Ramos (cell line): ENCODE measurements around the gene TKT.

Source experiments
- in situ Hi-C: fragments of 300-500 bp; cut with MboI; formaldehyde crosslinking; loops from one replicate; pipeline ENCODE4 v1.14.3; 2022; ENCODE audit warnings: low sequenced_read_pairs; ENCODE audit not compliant: unreplicated experiment

The TKT gene

DNA sequence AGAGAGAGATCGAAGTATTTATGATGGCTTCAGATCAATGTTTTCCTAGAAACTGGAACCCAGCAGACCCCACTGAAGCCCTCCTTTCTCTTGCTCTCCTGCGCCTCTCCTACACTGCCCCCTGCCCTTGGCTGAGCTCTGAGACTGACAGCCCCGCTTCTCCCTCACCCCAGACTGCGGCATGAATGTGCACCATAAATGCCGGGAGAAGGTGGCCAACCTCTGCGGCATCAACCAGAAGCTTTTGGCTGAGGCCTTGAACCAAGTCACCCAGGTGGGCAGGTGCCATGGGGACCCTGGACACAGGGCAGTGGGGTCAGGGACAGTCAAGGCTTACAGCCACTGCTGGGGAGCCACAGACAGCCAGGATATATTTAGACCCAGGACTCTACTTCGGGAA lies 71.1 kb downstream of the TKT start:
- in situ Hi-C loops: no loop called here

DNA sequence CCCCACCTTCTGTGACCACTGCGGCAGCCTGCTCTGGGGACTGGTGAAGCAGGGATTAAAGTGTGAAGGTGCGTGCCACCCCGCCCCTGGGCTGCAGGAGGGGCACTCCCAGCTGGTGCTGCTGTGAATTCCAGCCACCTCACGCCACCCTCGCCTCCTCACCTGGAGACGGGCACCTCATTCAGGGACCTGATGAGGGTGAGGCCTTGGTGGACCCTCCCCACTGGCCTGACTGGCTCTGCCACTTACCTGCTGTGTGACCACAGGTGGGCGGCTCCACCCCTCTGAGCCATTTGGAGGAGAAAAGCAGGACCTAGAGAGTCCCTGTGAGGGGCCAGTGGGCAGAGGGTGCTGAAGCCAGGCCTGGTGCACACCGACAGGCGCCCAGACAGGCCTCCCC lies 72.3 kb downstream of the TKT start:
- in situ Hi-C loops: no loop called here

DNA sequence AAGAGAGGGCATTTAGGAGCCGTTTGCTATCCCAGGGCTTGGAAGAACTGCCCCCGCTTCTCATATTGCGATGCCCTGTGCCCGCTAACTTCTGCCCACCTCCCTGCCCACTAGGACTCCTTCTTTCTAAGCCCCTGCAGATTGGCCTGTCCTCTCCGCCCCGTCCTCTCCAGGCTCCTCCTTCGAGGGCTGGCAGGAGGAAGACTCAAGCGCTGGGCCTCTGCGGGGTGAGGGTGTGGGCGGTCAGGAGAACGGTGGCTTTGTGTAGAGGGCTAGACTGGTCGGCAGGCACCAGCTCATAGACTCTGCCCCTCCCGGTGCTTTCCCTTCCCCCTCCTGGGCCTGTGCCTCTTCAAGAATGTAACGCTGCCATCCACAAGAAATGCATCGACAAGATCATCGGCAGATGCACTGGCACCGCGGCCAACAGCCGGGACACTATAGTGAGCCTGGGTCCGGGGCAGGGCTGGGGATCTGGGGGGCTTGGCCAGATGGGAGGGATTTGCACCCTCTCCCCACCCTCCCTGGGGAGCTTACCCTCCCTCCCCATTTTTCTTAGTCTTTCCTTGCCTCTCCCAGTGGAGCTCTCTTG lies 73.0 kb downstream of the TKT start:
- in situ Hi-C loops: no loop called here

DNA sequence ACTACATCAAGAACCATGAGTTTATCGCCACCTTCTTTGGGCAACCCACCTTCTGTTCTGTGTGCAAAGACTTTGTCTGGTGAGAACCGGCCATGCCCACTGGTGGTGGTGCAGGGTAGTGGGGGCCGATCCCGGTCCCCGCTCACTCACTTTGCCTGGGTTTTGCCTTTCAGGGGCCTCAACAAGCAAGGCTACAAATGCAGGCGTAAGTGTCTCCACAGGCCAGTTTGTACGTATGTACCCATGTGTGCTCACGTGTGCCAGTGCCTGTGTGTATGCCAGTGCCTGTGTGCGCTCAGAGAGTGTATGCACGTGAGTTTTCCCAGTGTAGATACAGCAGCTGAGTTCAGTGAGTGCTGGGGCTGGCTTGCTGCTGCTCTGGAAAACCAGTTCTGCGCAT lies 74.3 kb downstream of the TKT start:
- in situ Hi-C loops: no loop called here

DNA sequence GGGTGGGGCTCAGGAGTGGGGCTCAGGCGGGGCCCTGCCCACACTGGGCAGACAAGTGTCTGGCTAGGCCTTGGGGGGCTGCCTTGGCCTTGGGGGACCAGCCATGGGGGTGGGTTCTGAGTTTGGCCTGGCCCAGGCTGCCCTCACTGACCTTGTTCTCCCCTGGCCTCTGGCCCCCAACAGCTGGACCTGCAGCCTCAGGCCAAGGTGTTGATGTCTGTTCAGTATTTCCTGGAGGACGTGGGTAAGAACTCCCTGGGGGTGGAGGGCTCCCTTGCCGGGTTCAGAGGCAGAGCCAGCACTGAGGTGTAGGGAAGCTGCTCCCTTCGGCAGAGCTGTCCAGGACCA lies 74.8 kb downstream of the TKT start:
- in situ Hi-C loops: no loop called here

DNA sequence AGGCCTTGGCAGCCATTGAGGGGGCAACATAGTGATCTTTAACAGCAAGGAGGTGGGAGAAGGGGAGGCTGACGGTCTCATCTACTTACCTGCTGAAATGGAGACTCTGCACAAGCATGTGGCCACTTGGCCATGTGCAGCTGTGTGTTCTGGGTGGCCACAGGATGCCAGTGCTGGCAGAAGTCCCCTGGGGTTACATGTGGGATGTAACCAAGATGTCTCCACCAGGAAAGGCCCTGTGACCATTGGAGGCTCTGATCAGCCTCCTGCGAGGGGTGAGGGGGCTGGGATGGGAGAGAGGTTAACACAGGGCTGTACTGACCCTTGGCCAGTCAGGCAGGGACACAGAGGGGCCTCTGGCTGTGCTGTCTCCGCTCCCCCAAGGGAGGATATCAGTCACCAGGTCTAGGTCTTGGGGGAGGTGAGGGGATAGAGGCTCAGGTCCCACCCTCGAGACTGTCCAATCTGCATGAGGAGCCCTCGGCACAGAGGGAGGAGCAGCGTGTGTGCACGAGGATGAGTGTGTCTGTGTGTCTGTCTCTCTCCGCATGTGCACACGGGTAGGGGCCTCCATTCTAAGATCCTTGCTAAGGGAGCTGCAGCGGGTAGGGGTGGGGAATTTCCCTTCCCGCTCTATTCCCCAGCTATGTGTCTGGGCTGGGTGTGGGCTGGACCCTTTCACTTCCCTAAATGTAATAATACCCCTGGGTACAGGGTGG lies 75.4 kb downstream of the TKT start:
- in situ Hi-C loops: no loop called here

DNA sequence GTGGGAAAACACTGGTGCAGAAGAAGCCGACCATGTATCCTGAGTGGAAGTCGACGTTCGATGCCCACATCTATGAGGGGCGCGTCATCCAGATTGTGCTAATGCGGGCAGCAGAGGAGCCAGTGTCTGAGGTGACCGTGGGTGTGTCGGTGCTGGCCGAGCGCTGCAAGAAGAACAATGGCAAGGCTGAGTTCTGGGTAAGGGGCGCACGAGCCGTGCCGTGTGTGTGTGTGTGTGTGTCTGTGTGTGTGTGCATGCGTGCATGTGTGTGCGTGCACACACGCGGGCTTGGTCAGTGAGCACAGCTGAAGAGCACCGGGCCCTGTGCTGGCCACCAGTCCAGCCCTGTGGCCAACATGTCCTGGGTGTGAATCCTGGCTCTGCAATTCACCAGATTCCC lies 76.2 kb downstream of the TKT start:
- in situ Hi-C loops: no loop called here

DNA sequence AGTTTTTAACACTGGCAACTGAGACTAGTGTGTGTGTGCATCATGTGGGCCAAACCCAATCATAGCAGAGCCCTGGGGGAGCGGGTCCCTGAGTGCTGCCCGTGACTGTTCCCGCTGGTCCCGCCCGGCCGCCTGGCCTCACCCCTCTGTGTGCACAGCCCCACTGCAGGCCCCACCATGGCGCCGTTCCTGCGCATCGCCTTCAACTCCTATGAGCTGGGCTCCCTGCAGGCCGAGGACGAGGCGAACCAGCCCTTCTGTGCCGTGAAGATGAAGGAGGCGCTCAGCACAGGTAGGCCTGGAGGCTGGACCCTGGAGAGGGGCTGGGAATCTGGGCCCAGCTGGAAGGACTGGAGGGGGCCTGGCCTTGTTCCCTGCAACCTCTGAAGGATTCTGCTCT lies 77.6 kb downstream of the TKT start:
- in situ Hi-C loops: no loop called here

DNA sequence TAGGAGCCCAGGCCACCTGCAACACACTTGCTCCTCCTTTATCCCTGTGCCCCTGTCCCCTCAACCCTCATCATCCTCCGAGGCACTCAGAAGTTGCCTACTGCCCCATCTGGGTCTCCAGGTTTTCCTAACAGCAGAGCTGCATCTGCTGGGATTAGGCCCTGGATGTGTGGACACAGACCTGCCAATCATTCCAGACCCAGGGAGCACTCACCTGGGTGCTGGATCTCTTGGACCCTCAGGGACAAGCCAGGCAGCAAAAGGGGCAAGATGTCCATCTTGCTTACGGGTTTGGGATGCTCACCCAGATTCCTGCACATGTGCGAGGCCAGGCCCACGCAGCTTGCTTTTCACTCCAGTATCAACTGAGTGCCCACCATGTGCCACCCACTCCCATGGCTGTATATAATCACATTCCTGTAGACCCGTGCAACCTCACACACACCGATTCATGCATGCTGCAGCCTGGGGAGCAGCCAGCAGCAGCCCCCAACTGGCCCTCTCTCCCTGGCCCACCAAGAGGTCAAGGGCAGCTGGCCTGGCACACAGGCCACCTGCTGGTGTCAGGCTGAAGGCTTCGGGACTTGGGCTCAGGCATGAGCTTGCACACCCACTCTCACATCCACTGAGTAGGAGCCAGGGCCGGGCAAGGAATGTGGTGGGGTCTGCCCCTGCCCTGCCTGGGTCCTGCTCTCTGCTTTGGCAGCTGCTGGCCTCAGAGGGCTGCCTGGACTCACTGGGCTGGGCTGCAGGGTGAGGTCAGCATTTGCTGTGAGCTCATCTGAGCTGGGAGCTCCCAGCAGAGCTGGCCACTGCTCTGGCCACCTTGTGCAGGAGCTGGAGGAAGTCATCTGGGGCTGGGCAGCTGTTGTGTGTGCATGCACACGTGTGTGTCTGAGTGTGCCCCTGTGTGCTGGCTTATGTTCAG lies 79.9 kb downstream of the TKT start:
- in situ Hi-C loops: no loop called here
